Activated T-cell treated with anti-CD3 and anti-CD28 coated beads, Interleukin-2, amount 50 U/mL, for 72 hours (primary cell): ENCODE measurements around the gene CELF5. TPM values are rescaled to one million over a fixed set of nuclear protein-coding genes. Genes with fewer than 3 reads are reported as not detected.

ENCODE experiments used
- ATAC-seq, 2 donors: fragments of 150-1000 bp; cut with Tn5 transposase; replicated peaks in 1 of 2; 2 replicates each; pipeline ENCODE4 v1.10.0; 2021; ENCODE audit warnings: moderate library complexity in 2 of 2, mild to moderate bottlenecking in 1 of 2
- DNase-seq, 2 donors: peaks; one replicate each; pipeline ENCODE4 v3.0.0; 2021 to 2022; ENCODE audit warnings: mixed read lengths in 1 of 2
- H3K27ac Mint-ChIP-seq: one replicate; pipeline ENCODE4 v1.8.0; 2022; ENCODE audit warnings: mild to moderate bottlenecking, moderate library complexity, mixed read lengths
- H3K27me3 Mint-ChIP-seq: one replicate; pipeline ENCODE4 v1.8.0; 2022; ENCODE audit warnings: low read depth, mixed read lengths
- H3K36me3 Mint-ChIP-seq, 2 donors: one replicate each; pipeline ENCODE4 v1.8.0; 2022; ENCODE audit warnings: mixed read lengths in 2 of 2, mild to moderate bottlenecking in 1 of 2; ENCODE audit not compliant: insufficient read depth in 2 of 2
- H3K4me1 Mint-ChIP-seq: one replicate; pipeline ENCODE4 v1.8.0; 2022; ENCODE audit warnings: low read depth, mixed read lengths
- H3K4me3 Mint-ChIP-seq, 2 donors: one replicate each; pipeline ENCODE4 v1.8.0; 2022; ENCODE audit warnings: mild to moderate bottlenecking in 2 of 2, mixed read lengths in 2 of 2, moderate library complexity in 2 of 2
- H3K9me3 Mint-ChIP-seq, 2 donors: one replicate each; pipeline ENCODE4 v1.8.0; 2022; ENCODE audit warnings: mixed read lengths in 2 of 2
- total RNA-seq, 2 donors: library from RNA; stranded (reverse); gene quantifications; one replicate each; pipeline ENCODE4 v1.2.3, GENCODE V29; 2022

CELF5 gene
- total RNA-seq, 2 donors from 2014 or later = 0.17 to 0.42 TPM

- peak in 1 of 2 donors; percentile 45 for ATAC-seq
- Mint-ChIP-seq H3K4me3 (no peak overlapping the region), H3K4me1 (no peaks in the 10 kb centered on the region), H3K9me3 (peaks cover 6 to 10% of the 10 kb centered on the region in 2 donors), H3K36me3 (peaks cover 1 to 2% of the 10 kb centered on the region in 2 donors), H3K27me3 (peaks cover 36% of the 10 kb centered on the region), H3K27ac (no peak overlapping the region)
- DNase-seq = peak; percentile 43 to 49
Observed at GRCh38 chr19:3250675-3251074, 26.2 kb downstream of the CELF5 start.

GRCh38 chr19:3251229-3251628, 26.8 kb downstream of the CELF5 start:
- Mint-ChIP-seq H3K9me3 (peaks cover 6 to 10% of the 10 kb centered on the region in 2 donors), H3K27me3 (peaks cover 36% of the 10 kb centered on the region), H3K4me3 (no peak overlapping the region), H3K36me3 (peaks cover 1 to 2% of the 10 kb centered on the region in 2 donors), H3K4me1 (no peaks in the 10 kb centered on the region), H3K27ac (no peak overlapping the region)
- DNase-seq = no peak
- ATAC-seq = no peak

GRCh38 chr19:3252650-3253049, 28.2 kb downstream of the CELF5 start:
- Mint-ChIP-seq H3K9me3 (peaks cover 6 to 10% of the 10 kb centered on the region in 2 donors), H3K27ac (no peak overlapping the region), H3K36me3 (peaks cover 1 to 2% of the 10 kb centered on the region in 2 donors), H3K4me1 (no peaks in the 10 kb centered on the region), H3K27me3 (peaks cover 36% of the 10 kb centered on the region), H3K4me3 (no peak overlapping the region)
- ATAC-seq = no peak
- no peak for DNase-seq

- ATAC-seq = no peak
- peaks cover 6 to 10% of the 10 kb centered on the region in 2 donors for H3K9me3 Mint-ChIP-seq
- H3K4me1 Mint-ChIP-seq = no peaks in the 10 kb centered on the region
- peaks cover 1 to 2% of the 10 kb centered on the region in 2 donors for H3K36me3 Mint-ChIP-seq
- H3K4me3 Mint-ChIP-seq = no peak overlapping the region
- H3K27me3 Mint-ChIP-seq = peaks cover 35% of the 10 kb centered on the region
- no peak overlapping the region for H3K27ac Mint-ChIP-seq
- DNase-seq = no peak
Observed at GRCh38 chr19:3253270-3253669, 28.8 kb downstream of the CELF5 start.

GRCh38 chr19:3254520-3254919, 30.1 kb downstream of the CELF5 start:
- ATAC-seq (no peak), DNase-seq (no peak)
- no peak overlapping the region for H3K27ac Mint-ChIP-seq
- H3K4me3 Mint-ChIP-seq = no peak overlapping the region
- peaks cover 6 to 10% of the 10 kb centered on the region in 2 donors for H3K9me3 Mint-ChIP-seq
- peaks cover 22% of the 10 kb centered on the region for H3K27me3 Mint-ChIP-seq
- H3K36me3 Mint-ChIP-seq = peaks cover 1 to 2% of the 10 kb centered on the region in 2 donors
- no peaks in the 10 kb centered on the region for H3K4me1 Mint-ChIP-seq

GRCh38 chr19:3257071-3257470, 32.6 kb downstream of the CELF5 start:
- ATAC-seq (no peak), DNase-seq (no peak)
- H3K4me1 Mint-ChIP-seq = no peaks in the 10 kb centered on the region
- H3K4me3 Mint-ChIP-seq = no peak overlapping the region
- H3K36me3 Mint-ChIP-seq = peaks cover 1 to 2% of the 10 kb centered on the region in 2 donors
- peaks cover 8% of the 10 kb centered on the region for H3K27me3 Mint-ChIP-seq
- H3K27ac Mint-ChIP-seq = no peak overlapping the region
- peaks cover 6 to 8% of the 10 kb centered on the region in 2 donors for H3K9me3 Mint-ChIP-seq

GRCh38 chr19:3262362-3262761, 37.9 kb downstream of the CELF5 start:
- Mint-ChIP-seq H3K9me3 (no peaks in the 10 kb centered on the region), H3K36me3 (no peaks in the 10 kb centered on the region), H3K4me3 (no peak overlapping the region), H3K27me3 (no peaks in the 10 kb centered on the region), H3K4me1 (no peaks in the 10 kb centered on the region), H3K27ac (no peak overlapping the region)
- ATAC-seq (no peak), DNase-seq (no peak)

- Mint-ChIP-seq H3K27me3 (peaks cover 6% of the 10 kb centered on the region), H3K4me1 (no peaks in the 10 kb centered on the region), H3K4me3 (no peak overlapping the region), H3K9me3 (no peaks in the 10 kb centered on the region), H3K27ac (no peak overlapping the region), H3K36me3 (no peaks in the 10 kb centered on the region)
- DNase-seq = no peak
- ATAC-seq = no peak
Observed at GRCh38 chr19:3263866-3264265, 39.4 kb downstream of the CELF5 start.

GRCh38 chr19:3265432-3265831, 41.0 kb downstream of the CELF5 start:
- Mint-ChIP-seq H3K27me3 (peaks cover 18% of the 10 kb centered on the region), H3K4me1 (no peaks in the 10 kb centered on the region), H3K9me3 (no peaks in the 10 kb centered on the region), H3K4me3 (no peak overlapping the region), H3K27ac (no peak overlapping the region), H3K36me3 (no peaks in the 10 kb centered on the region)
- no peak for DNase-seq
- no peak for ATAC-seq

- Mint-ChIP-seq H3K9me3 (no peaks in the 10 kb centered on the region), H3K27me3 (peaks cover 20% of the 10 kb centered on the region), H3K27ac (no peak overlapping the region), H3K36me3 (no peaks in the 10 kb centered on the region), H3K4me1 (no peaks in the 10 kb centered on the region), H3K4me3 (no peak overlapping the region)
- no peak for ATAC-seq
- DNase-seq = no peak
Observed at GRCh38 chr19:3266092-3266693, 41.7 kb downstream of the CELF5 start.

GRCh38 chr19:3266792-3267514, 42.5 kb downstream of the CELF5 start:
- Mint-ChIP-seq H3K4me3 (no peak overlapping the region), H3K9me3 (no peaks in the 10 kb centered on the region), H3K4me1 (no peaks in the 10 kb centered on the region), H3K27ac (no peak overlapping the region), H3K27me3 (peaks cover 27% of the 10 kb centered on the region), H3K36me3 (no peaks in the 10 kb centered on the region)
- DNase-seq (no peak), ATAC-seq (no peak)

GRCh38 chr19:3268326-3268725, 43.9 kb downstream of the CELF5 start:
- no peak for ATAC-seq
- no peak overlapping the region for H3K27ac Mint-ChIP-seq
- DNase-seq = no peak
- no peaks in the 10 kb centered on the region for H3K4me1 Mint-ChIP-seq
- H3K9me3 Mint-ChIP-seq = peaks cover 0 to 2% of the 10 kb centered on the region in 2 donors
- peaks cover 31% of the 10 kb centered on the region for H3K27me3 Mint-ChIP-seq
- H3K4me3 Mint-ChIP-seq = no peak overlapping the region
- H3K36me3 Mint-ChIP-seq = peaks cover 0 to 2% of the 10 kb centered on the region in 2 donors

GRCh38 chr19:3268763-3269162, 44.3 kb downstream of the CELF5 start:
- no peak for DNase-seq
- H3K4me3 Mint-ChIP-seq = no peak overlapping the region
- no peak for ATAC-seq
- H3K9me3 Mint-ChIP-seq = peaks cover 2 to 4% of the 10 kb centered on the region in 2 donors
- peaks cover 0 to 4% of the 10 kb centered on the region in 2 donors for H3K36me3 Mint-ChIP-seq
- no peaks in the 10 kb centered on the region for H3K4me1 Mint-ChIP-seq
- H3K27me3 Mint-ChIP-seq = peaks cover 35% of the 10 kb centered on the region
- H3K27ac Mint-ChIP-seq = no peak overlapping the region
